HG03039 (cell line): ENCODE results near the gene WSB2.
"Not testable (repeated sequence)": the region's sequence is repeated elsewhere in the genome, so short reads cannot be mapped to it uniquely, and the experiment has no call there.

Source experiments
- ATAC-seq: cut with Tn5 transposase; IDR thresholded peaks from one replicate; pipeline ENCODE4 v1.9.1; 2021; ENCODE audit warnings: mild to moderate bottlenecking, moderate library complexity; ENCODE audit not compliant: unreplicated experiment

Gene WSB2

DNA sequence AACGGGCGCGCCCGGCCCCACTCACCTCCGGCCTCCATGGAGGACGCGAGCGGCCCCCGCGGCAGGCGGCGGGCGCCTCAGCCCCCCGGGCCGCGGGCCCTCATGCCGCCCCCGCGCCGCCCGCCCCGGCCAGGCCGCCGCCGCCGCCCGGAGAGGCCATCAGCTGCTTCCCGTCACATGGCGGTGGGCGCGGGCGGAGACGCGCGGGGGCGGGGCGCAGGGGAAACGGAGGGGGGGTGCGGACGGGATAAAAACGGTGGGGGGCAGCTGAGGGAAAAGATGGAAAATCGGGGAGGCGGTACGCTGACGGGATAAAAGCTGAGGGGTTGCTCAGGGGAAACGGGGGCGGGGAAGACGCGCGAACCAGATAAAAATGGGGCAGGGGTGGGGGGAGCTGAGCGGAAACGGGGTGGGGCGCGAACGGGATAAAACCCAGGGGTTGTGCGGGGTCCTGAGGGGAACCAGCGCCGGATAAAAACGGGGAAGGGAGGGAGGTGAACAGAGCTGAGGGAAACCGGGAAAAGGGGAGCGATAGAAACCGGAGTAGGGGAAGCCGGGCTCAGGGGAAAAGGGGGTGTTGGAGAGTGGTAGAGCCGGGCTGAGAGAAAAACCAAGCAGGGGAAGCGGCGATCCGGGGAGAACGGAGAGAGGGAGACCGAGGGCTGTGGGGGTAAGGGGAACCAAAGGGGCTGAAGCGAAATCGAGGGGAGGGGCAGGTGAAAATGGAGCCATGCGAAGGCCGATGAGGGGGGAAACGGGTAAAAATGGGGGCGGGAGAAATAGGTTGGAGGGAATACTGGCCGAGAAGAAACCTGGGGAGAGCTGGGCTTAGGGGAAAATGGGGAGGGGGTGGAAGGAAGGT, at the start of gene WSB2:
WSB2 (minus strand) TSS at position 169 of the 862 bp plus-strand sequence; CDS start at position 38, 131 bp downstream.
- ATAC-seq, result peak; percentile 40

DNA sequence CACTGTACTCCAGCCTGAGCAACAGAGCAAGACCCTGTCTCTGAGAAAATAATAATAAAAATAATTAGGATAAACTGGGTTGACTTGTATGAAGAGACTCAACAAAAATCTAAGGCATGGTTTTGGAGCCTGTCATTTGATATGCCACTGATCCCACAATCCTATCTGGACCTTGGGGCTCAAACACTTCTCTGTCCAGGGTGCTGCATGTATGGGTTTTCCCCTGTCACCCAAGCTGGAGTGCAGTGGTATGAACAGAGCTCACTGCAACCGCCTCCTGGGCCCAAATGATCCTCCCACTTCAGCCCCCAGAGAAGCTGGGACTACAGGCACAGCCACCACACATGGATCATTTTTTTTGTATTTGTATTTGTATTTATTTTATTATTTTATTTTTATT, 48.1 kb upstream of the WSB2 start:
- no peak for ATAC-seq

DNA sequence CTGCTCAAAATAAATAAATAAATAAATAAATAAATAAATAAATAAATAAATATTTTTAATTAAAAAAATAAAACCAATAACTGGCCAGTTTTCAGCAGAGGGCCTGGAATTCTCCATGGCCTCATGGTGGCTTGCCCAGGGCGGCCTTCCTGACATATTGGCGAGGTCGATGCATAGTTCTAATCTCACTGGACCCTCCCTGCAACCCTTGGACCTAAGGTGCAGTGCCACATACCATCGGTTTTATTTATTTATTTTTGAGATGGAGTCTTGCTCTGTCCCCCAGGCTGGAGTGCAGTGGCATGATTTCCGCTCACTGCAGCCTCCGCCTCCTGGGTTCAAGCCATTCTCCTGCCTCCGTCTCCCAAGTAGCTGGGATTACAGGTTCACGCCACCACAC, 46.7 kb upstream of the WSB2 start:
- no peak for ATAC-seq

DNA sequence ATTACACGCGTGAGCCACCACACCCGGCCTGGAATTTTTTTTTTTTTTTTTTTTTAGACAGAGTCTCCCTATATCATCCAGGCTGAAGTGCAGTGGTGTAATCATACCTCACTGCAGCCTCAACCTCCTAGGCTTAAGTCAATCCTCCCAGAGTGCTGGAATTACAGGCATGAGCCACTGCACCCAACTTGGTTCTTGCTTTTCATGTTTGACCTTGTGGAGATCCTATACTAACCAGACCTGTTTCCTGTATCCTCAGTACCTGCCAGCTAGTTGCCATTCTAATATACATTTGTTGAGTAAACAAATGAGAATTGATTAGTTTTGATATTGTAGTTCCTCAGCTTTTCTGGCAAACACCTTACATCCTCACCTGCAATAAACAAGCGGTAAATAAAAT, 46.0 kb upstream of the WSB2 start:
- ATAC-seq, result no peak

DNA sequence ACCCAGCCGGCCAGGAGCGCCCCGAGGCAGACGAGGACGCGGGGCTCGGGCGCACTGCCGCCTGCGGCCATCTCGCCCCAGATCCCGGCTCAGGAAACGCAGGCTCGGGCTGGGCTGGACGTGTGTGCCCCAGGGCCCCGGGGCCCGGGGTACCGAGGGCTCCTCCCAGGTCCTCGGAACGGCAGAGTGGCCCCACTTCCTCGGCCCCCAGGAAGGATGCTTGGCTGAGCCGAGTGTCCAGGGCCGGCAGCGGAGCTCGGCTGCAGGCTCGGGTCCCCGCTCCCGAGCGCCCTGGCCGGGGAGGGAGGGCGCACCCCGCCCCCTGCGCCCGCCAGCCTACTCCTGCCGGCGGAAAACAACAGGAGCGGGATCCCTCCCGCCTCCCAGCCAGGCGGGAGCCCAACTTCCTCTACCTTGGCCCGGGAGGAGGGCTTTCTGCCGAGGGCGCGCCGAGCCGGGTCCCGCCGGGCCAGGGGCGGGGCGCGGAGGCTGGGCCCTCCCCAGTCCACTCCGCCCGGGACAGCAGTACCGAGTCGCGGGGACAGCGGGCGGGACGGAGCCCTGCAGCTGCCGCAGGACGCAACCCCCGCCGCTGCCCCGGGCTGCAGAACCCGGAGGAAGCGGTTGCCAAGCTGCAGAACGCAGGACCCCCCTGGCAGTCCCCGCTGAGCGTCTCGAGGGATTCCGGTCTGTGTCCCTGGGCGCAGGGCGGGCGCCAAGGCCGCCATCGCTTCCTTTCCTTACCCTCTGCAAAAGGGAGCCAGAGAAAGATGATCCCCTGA, 42.8 kb upstream of the WSB2 start, which contains the start of gene VSIG10:
VSIG10 (minus strand) TSS at position 411 of the 782 bp plus-strand sequence; CDS start at position 71, 340 bp downstream.
- no peak for ATAC-seq

DNA sequence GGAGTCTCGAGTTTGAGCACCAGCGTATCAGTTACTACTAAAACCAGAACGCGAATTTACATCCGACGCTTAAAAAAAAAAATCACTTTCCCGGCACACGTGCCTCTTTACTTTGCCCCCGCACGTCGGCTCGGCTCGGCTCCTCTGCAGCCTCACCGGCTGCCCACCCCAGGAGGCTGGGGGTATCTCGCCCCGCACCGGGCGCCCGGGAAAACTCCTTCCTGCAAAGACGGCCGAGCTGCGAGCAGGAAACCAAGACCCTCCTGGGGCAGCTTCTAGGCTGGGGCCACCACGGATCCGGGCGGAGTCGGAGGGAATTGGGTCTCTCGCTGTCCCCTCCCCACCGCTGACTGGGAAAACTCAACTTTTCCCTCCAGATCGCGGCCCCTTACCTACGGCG, 42.2 kb upstream of the WSB2 start:
- no peak for ATAC-seq

DNA sequence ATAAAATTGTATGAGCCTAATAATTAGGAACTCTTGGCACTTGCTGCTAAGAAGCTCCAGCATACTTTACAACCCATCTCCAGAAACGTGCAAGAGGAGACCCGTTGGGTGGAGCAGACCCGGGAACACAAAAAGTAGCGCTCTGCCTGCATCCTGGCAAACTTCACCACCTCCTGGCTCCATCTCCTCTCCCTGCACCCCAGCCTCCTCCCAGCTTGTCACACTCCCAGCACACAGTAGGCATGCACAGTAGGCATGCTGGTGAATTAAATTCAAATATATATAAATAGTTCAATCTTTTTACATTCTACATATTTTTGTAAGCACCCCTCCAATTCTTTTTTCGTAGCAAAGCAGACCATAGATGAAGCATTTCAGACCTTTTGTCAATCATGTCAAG, 41.6 kb upstream of the WSB2 start:
- no peak for ATAC-seq

DNA sequence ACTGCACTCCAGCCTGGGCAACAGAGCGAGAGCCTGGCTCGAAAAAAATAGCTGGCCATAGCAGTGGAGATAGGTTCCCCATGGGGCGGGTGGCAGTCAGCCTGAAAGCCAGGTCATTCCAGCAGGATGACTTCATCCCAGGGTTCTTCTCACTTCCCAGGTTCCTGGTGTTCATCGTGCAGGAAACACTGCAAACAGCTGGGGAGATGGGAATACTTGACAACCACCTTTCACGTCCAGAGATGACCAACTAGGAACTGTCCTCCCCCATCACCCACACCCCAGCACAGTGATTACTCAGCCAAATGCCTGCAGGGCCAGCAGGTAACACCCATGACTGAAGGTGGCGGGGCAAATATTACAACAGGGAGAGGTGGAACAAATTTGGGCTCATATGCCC, 41.1 kb upstream of the WSB2 start:
- no peak for ATAC-seq

DNA sequence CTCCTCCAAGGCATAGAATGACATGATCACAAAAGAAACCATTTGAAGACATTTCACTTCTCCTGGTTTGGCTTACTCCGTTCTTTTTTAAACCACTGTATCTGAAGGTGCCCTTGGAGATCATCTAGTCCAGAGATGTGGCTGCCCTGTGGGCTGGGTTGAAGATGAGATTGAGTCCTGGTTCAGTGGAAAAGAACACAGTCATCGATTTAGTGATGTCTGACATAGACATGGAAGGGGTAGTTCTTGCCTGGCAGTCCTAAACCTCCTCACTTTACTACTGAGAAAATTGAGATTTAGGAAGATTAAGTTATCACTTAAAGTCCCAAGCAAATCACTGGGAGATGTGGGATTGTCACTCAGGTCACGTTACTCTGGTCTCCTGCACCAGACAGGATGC, 40.1 kb upstream of the WSB2 start:
- no peak for ATAC-seq

DNA sequence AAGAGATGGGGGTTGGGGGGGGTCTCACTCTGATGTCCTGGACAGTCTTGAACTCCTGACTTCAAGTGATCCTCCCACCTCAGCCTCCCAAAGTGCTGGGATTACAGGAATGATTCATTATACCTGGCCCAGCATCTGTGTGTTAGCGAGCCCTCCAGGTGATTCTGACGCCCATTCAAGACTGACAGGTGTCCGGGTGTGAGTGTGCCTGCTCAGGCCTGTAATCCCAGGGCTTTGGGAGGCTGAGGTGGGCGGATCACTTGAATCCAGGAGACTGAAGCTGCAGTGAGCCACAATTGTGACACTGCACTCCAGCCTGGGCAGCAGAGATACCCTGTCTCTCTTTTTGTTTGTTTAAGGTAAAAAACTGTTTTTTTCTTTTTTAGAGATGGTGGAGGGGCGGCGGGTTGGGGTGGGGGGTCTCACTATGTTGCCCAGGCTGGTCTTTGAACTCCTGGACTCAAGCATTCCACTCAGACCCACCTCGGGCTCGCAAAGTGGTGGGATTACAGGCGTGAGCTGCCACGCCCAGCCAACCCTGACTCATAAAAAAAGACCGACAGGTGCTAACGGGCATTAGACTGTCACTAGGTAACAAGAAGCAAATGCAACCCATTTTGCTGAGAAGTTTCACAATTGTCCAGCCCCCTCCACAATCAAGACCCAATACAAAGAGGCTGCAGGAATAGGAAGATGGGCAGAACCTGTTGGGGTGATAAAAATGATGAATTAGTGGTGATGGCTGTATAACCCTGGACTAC, 38.1 kb upstream of the WSB2 start:
- ATAC-seq, result no peak

DNA sequence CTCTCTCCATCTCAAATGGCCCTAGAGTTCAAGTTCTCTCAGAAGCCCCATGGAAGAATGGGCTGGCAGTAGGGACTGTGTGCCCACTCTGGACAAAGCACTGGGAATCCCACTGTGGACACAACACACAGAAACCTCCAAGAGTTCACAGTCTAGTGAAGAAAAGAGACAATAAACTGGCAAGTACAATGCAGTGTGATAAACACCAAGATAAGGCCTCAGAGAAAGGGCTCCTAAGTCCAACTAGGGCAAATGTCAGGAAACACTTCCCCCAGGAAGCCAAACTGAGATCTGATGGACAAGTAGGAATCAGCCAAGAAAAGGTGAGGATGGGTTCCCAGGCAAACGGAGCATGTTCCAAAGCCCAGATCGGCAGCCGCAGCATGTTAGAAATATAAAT, 37.4 kb upstream of the WSB2 start:
- ATAC-seq, result no peak

DNA sequence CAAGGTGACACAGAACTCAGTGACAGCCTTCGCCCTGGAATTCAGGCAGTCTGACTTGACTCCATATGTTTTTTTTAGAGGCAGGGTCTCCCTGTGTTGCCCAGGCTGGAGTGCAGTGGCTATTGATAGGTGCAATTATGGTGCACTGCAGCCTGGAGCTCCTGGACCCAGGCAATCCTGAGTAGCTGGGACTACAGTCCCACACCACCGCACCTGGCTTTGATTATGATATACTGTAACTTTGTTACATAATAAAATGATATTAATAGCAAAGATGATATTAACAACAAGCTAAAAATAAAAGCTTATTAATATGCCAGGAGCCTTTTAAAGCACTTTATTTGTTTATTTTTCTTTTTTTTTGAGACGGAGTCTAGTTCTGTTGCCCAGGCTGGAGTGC, 33.1 kb upstream of the WSB2 start:
- no peak for ATAC-seq

DNA sequence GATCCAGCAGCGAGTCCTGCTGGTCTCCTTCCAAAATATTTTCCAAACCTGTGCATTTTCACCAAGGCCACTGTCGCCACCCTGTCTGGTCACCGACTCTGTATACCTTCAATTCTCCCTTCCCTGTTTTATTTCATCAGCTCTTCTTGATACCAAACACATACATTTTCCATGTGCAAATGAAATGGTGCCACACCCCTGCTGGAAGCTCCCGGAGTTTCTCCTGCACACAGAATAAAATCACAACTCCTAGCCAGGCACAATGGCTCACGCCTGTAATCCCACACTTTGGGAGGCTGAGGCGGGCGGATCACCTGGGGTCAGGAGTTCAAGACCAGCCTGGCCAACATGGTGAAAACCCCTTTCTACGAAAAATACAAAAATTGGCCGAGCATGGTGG, 28.8 kb upstream of the WSB2 start:
- no peak for ATAC-seq

DNA sequence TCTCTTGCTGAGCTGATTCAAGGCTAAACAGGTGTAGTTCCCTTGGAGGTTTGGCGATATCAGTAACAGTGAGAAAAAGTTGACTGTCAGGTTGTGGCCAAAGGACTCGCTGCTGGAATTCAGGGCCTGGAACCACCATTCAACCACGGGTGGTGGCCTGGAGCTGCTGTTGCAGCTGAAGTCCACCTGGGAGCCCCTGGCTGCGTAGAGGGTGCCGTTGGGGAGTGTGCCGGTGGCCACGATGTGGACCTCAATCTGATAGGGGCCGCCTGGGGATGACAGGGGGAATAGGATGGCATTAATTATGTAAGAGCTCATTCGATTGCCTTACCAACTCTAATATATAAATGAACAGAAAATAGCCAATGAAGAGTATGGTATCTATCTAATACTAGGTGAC, 21.2 kb upstream of the WSB2 start:
- no peak for ATAC-seq

DNA sequence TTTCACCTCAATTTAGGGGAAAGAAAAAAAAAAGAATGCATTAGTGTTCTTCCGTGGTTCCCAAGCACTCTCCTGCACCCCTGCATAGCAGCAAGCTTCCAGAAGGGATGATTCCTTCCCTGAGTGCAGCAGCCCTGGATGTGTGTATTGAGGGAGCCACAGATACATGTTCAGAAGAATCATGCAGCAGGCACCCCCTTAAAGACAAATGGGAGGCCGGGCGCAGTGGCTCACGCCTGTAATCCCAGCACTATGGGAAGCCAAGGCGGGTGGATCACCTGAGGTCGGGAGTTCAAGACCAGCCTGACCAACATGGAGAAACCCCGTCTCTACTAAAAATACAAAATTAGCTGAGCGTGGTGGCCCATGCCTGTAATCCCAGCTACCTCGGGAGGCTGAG, 20.5 kb upstream of the WSB2 start:
- not testable (repeated sequence) for ATAC-seq

DNA sequence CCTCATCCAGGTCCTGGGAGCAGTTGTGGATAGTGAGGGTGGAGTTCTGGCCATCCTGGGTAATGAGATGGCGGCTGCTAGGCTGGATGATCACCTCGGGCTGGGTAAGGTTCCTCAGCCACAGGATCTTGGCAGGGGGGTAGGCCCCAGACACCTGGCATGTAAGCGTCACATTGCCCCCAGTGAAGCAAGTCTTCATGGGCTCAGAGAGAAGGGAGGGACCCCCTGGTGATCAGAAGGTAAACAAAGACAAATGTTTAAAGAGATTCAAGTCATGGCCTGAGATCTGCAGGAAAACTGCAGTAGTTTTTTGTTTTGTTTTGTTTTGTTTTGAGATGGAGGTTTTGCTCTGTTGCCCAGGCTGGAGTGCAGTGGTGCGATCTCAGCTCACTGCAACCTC, 12.8 kb upstream of the WSB2 start:
- no peak for ATAC-seq

DNA sequence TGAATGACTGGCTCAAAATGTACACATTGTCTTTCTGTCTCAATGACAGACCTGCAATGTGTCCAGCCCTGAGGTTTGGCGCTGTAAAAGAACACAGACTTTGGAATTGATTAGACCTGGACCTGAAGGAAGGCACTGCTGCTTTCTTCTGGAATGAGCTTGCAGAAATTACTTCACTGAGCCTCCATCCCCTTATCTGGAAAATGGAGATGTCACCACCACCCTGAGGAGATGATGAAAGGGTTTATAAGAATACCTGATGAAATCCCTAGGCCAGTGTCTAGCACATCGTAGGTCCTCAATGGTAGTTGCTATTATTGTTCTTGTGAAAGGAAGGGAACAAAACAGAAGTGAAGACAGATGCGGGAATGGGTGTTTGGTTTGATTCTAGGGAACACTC, 9.7 kb upstream of the WSB2 start:
- no peak for ATAC-seq

DNA sequence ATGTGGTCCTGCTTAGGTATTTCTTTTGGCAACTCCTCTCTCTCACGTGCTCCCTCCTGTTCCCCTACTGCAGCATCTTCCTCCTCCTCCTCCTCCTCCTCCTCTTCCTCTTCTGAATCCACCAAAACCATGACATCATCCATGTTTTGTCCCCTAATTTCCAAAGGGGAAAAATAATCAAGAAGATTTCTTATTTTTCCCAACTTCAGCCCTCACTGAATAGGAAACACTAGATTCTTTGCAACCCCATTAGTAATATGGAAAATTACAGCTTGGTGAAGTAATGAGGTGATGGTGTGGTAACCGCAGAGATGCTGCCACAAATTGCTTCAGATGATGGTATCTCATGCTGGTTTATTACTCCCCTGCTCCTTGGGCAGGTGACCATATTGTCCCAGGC, 7.5 kb upstream of the WSB2 start:
- ATAC-seq, result no peak

DNA sequence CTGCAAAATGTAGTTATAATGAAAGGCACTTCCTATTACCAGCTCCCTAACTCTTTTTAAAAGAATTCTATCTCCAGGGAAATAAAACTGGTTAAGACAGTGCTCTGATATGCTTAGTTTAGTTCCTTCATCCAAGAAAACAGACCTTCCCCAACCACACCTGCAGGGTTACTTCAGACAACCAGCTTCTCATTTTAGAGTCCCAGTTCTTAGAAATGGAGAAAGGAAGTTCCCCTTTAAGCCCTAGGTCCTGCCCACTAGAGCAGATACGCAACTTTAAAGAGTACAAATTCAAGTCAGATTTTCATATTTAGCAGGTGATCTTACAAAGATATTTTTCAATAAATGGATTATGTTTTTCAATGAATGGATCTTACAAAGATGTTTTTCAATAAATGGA, 4.4 kb upstream of the WSB2 start:
- no peak for ATAC-seq

DNA sequence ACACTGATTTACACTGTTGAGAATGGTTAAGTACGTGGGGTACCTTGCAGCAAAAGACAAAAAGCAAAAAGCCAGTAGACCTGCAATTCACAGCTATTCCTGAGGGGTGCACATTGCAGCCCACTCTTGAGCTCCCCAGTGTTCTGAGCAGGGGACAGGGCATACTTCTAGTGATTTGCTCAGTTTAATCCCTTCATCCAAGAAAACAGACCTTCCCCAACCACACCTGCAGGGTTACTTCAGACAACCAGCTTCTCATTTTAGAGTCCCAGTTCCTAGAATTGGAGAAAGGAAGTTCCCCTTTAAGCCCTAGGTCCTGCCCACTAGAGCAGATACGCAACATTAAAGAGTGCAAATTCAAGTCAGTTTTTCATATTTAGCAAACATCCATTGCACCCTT, 3.6 kb upstream of the WSB2 start:
- ATAC-seq, result no peak

DNA sequence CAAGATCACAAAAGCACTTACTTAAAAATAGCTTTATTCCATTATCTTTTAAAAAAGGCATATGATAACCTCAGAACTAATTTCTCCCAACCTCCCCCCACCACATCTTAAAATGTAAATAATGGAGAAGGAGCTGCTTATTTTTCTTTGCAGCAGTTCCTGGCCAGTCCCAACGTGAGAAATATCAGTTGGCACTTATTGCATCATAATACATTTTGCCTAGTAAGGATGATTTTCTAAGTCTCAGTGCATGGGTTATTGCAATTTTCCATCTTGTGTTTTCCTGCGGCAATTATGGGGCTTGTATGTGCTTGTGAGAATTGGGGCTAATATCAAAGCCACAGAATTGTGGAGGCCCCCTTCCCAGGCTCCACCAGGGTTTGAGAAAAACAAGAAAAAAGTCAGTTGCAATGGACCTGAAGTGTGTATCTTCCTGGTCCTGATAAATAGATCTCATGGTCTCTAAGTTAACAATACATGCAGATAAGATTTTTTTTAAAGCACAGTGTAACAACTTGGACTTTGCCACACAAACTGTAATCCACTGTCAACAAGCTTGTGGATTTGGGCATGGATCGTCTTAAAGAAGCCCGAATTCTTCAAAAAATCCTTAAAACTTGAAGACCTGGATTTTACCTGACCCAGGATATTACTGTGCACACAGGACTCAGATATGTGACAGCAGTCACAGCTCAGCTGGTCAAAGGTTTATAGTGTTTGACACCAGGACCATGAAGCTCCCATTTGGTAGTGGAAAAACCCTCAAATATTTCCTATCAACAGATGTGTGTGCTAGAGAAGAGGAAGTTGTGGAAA, 2.8 kb upstream of the WSB2 start:
- no peak for ATAC-seq
